Inflammatory macrophage treated with lipopolysaccharide for 1 hour (primary cell): ENCODE data around the gene PCLO.

ENCODE experiments used
- DNase-seq, 2 donors: peaks; one replicate each; pipeline ENCODE4 v3.0.0-alpha.2; 2020 to 2022

PCLO gene, protein sequence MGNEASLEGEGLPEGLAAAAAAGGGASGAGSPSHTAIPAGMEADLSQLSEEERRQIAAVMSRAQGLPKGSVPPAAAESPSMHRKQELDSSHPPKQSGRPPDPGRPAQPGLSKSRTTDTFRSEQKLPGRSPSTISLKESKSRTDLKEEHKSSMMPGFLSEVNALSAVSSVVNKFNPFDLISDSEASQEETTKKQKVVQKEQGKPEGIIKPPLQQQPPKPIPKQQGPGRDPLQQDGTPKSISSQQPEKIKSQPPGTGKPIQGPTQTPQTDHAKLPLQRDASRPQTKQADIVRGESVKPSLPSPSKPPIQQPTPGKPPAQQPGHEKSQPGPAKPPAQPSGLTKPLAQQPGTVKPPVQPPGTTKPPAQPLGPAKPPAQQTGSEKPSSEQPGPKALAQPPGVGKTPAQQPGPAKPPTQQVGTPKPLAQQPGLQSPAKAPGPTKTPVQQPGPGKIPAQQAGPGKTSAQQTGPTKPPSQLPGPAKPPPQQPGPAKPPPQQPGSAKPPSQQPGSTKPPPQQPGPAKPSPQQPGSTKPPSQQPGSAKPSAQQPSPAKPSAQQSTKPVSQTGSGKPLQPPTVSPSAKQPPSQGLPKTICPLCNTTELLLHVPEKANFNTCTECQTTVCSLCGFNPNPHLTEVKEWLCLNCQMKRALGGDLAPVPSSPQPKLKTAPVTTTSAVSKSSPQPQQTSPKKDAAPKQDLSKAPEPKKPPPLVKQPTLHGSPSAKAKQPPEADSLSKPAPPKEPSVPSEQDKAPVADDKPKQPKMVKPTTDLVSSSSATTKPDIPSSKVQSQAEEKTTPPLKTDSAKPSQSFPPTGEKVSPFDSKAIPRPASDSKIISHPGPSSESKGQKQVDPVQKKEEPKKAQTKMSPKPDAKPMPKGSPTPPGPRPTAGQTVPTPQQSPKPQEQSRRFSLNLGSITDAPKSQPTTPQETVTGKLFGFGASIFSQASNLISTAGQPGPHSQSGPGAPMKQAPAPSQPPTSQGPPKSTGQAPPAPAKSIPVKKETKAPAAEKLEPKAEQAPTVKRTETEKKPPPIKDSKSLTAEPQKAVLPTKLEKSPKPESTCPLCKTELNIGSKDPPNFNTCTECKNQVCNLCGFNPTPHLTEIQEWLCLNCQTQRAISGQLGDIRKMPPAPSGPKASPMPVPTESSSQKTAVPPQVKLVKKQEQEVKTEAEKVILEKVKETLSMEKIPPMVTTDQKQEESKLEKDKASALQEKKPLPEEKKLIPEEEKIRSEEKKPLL (N-terminal part only)

DNA sequence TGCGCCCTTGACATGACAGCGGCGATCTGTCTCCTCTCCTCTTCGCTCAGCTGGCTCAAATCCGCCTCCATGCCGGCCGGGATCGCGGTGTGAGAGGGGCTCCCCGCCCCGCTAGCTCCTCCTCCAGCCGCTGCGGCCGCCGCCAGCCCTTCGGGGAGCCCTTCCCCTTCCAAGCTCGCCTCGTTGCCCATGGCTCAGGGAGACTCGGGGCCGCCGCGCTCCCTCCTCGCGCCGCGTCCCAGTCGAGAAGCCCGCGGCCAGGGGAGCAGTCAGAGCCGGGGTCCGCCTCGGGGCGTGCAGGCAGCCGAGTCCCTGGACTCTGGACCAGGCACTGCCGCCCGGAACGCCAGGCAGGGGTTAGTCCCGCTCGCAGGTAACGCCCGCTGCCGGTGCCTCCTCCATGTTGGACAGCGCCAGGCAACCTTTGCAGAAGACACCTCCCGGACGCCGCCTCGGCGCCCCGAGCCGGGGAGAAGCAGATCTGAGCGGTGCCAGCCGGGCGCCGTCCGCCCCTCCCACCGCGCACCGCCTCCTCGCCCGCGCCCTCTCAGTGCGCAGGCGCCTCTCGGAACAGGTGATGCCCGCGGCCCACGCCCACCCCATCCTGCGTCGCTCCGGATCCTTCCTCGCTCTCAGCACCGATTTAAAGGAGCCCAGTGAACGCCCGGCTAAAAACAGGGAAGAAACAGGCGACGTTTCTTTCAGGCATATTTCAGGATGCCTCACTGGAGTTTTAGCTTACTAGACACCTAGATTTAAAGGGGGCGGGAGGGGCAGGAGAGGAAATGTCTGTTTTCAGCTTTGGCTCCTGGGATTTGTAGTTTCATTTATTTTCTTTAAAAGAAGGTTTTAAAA, at the start of gene PCLO:
TSS of gene PCLO (minus strand) at position 483 of the 855 bp plus-strand sequence. CDS start at position 191, 292 bp downstream.
- DNase-seq, result no peak

DNA sequence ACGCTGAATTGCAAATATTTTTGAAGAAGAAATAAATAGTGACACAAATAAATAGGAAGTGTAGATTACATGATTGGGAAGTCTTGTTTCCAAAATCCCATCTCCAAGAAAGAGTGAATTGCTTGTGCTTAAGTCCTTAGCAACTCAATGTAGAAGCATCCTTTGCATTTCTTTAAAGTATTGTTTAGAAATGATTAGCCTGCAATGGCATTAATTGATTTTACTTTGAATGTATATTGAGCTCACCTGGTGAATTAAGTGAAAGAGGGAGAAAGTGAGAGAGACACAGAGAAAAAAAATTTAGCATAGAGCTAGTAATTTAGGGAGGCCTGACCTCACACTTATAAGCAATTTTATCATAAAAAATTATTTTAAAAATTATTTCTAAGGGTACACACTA, 49.0 kb upstream of the PCLO start:
- DNase-seq, result no peak

DNA sequence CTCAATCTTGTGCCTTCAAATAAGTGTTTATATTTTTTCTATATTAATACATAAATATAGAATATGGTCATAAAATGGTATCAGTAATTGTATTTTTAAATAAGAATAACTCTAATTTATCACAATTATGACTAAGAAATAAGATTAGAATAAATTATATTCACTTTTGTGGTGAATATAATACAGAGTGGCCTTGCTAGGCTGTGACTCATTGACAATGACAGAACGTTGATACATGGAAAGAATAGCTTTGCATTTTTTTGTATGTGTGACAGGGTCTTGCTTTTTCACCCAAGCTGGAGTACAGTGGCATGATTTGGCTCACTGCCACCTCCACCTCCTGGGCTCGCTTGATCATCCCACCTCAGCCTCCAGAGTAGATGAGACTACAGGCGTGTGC, 47.8 kb upstream of the PCLO start:
- no peak for DNase-seq

DNA sequence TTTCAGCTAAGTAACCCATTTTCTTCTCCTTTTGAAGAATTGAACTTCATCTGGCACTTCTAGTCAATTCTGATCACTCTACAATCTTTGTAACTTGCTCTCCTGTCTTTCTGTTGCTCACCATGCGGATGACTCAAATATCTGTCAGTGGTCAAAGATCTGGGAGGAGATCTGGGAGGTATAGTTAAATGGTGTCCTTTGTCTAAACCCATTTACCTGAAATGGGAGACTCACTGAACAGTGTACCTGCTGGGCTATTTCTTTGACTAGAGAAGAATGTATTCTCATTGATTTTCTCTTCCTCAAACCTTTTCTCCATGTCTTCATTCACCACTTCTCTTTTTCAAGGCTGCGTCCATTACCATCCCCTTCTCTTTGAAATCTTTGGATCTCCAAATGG, 42.0 kb upstream of the PCLO start:
- no peak for DNase-seq

DNA sequence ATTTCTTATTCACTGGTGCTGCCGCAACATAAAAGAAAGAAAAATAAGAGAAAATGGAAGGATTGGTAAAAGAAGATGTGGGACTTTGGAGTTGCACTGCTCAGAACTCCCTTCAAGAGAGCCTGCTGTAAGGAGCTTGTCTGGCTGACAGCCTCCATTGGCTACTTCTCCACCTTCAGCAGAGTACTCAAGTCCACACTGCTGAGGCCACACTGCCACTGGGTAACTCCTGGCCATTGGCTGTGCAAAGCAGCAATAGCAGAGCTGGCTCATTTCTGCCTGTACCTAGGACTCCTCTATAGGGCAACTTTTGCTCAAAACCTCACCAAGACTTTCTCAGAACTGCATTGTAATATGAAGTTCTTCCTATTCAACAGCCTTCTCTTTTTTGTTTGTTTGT, 38.7 kb upstream of the PCLO start:
- DNase-seq, result no peak

DNA sequence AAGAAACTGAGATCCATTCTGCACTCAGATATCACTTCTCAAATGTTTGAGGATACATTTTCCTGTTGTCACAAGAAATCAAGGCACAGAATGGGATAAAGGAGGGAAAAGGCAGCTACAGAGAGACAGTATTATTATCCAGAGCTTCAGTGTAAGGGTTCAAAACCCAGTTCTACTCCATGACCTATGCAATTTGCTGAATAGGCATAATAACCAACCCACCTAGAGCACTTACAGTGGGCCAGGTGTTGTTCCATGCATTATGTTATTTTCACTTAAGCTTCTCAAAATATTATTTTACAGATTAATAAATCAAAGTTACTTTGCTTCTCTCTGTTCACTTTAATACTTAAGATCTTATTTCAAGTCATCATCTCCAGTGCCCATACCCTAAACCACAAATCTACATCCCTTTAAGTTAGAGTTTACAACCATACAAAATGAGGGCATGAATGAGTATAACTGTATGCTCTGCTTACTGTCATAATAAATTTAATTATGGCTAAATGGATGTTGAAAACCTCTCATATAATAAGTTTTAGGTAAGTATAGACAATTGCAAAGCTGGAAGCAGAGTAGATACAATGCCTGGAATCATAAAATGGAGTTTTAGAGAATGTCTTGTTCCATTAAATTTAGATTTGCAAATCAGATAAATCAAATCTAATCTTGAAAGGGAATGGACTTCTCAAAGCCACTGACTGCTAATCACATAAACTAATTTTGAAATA, 28.1 kb upstream of the PCLO start:
- DNase-seq, result no peak

DNA sequence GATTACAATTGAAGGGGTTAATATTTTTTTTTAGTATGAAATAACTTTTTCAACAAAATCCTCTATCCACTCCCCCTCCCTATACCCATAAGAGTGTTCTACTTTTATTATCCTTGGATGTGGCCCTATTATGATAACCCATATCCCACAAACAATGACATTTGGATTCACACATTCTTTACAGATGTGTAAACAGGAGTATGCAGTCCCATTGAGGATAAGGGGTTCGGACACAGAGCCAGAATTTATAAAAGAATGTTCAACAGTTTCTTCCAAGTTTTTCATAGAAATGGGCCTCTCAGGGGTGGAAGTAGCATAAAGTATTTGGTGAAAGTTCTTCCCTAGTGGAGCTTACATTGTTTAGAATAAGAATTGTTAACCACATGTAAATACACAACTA, 16.1 kb upstream of the PCLO start:
- DNase-seq, result no peak

DNA sequence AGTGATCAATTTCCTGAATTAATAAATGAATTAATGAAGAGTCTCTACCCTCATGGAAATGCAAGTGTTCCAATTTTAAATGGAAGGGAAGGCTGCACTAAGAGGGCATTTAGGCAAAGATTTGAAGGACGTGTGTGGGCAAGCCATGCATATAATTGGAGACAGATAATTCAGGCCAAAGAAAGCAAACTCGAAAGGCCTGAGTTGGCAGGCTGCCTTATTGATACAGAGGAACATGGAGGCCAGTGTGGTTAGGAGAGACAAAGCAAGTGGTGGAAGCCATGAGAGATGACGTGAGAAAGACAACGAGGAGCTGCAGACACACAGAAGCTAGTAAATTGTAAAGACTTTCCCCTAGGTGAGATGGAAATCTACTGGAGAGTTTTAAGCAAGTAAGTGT, 15.4 kb upstream of the PCLO start:
- no peak for DNase-seq

DNA sequence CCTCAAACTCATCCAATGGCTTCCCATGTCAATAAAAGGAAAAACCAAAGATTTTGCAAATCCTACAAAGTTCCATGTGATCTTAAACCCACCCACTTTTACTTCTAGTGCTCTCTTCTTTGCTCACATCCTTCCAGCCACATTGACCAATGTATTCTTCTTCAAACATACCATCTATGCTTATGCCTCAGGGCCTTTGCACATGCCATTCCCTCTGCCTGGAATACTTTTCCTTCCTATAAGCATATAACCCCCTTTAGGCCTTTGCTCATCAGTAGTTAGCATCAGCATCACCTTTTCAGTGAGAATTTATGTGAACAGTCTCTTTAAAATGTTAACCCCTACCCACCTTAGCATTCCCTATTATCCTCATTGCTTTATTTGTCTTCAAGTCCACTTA, 11.0 kb upstream of the PCLO start:
- no peak for DNase-seq

DNA sequence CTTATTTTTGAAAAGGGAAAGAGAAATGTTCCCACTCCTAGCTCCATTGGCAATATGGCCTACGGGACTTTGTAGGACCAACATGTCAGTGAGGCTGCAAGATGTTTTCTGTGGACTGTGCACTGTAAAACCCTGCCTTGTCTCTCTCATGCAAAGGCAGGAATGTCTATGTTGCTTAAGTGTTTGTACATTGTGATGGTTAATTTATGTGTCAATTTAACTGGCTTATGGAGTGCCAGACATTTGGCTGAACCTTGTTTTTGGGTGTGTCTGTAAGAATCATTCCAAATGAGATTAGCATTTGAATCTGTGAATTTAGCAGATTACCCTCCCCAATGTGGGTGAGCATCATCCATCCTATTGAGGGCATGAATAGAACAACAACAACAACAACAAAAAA, 4.1 kb upstream of the PCLO start:
- no peak for DNase-seq

DNA sequence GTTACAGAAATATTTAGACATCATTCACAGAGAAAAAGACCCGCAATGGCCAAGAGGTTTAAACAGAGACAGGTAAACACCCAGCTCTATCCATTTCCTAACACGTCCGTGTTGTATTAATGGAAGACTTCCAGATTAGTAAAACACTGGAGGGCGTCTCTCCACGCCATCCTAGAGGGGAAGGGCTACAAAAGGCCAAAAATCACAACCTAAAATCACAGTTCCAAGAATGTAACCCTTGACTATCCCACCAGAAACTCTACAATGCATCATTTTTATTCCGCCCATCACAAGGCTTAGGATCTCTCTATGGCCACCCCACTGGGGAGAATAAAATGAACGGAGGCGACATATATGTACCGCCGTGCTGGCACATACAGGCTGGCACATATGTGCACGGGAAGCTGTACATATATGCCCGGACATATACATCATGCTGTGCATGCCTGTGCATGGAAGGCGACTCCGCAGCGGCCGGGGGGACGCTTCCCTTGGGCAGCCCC, 734 bp downstream of the PCLO start:
- DNase-seq, result no peak

DNA sequence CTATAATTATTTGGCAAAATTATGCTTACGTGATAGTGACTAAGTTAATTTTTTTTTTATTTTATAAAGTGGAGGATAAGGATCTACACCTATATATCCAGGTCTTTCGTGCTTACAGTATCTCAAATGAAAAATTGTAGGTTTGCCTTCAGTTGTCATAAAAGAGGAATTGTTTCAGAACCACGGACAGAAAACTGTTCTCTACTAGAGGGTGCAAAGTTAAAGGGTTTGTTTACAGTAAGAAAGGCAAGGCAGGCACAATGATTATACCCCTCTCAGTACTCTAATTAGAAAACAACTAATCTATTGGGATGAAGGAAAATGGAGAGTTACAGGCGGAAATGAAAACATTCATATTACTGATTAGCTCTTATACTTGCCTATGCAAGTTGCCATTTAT, 1.5 kb downstream of the PCLO start:
- no peak for DNase-seq

DNA sequence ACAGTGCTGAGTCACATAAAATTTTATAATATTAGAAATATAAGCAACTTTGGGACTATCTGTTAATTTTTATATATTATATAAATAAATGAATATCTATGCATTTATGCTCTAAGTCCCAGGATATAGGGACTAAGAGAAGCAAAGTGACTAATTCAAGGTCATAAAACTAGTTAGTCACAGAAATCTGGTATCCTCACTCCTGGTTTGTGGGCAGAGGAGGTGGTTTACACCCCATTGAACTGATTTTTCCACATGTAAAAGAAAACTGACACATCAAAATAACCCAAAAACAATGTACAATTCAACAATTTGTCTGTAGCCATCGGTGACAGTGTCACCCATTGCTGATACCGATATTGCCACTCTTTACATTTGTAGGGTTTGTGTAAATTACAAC, 3.0 kb downstream of the PCLO start:
- no peak for DNase-seq

DNA sequence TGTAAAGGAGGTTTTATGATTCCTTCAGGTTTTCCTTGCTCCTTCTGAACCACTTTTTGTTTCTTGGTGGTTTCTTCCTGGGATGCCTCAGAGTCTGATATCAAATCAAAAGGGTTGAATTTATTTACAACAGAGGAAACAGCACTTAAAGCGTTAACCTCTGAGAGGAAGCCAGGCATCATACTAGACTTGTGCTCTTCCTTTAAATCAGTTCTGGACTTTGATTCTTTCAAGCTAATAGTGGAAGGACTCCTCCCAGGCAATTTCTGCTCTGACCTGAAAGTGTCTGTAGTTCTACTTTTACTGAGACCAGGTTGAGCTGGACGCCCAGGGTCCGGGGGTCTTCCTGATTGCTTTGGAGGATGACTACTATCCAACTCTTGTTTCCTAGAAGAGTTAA, 6.7 kb downstream of the PCLO start:
- DNase-seq, result no peak

DNA sequence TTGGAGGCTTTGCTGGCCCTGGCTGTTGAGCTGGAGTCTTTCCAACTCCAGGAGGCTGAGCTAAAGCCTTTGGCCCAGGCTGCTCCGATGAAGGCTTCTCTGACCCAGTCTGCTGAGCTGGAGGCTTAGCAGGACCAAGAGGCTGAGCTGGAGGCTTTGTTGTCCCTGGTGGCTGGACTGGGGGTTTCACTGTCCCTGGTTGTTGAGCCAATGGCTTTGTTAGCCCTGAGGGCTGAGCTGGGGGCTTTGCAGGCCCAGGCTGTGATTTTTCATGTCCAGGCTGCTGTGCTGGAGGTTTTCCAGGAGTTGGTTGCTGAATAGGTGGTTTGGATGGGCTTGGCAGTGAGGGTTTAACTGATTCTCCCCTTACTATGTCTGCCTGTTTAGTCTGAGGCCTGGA, 7.3 kb downstream of the PCLO start:
- no peak for DNase-seq

DNA sequence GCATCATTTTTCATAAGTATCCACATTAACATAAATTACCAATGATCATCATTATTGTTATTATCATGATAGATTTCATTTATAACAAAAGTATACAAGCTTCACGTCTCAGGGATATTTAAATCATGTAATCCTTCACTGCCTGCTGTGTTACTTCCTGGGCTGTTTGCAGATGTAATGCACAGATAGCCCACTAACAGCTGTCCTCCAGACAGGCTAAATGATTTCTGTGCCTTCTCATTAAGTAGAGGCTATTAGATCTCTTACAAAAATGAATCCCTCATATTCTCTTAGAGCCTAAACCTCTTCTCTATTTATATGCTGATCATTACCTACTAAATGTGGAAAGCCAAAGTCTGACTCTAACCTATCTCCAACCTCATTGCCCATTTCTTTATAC, 9.3 kb downstream of the PCLO start:
- DNase-seq, result no peak

DNA sequence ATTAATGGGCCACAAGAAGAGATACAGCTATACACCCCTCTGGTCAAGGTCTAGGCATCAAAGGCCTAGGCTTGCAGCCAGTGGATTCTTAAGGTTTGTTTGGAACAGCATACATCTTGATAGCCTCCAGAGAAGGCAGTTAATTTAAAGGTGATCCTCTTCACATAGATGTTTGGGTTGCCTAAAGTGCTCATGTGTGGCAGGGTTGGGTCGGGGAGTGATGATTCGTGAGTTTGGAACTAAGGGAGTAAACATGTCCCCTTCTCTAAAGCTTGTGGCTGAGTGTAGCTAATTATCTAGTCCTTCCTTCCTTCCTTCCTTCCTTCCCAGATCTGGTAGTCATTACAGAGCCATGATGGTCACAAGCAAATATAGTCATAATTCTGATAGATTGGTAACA, 12.4 kb downstream of the PCLO start:
- no peak for DNase-seq

DNA sequence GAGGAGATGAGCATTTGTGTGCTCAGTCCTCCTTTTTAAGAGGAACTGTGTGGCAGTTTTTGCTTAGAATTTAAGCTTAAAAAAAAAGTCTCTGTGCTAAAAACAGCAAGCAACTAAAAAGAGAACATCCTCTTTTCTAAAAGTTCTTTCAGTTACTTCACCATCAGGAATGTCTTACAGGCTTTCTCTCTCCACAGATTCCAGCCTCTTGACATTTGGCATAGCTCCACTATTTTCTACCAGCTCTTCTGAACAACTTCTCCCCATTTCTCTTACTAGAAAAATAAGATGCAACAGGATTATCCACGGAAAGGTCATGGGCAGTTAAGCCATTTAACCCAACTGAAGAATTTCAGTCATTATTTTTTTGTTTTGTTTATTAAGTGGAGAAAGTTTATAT, 13.2 kb downstream of the PCLO start:
- DNase-seq, result no peak

DNA sequence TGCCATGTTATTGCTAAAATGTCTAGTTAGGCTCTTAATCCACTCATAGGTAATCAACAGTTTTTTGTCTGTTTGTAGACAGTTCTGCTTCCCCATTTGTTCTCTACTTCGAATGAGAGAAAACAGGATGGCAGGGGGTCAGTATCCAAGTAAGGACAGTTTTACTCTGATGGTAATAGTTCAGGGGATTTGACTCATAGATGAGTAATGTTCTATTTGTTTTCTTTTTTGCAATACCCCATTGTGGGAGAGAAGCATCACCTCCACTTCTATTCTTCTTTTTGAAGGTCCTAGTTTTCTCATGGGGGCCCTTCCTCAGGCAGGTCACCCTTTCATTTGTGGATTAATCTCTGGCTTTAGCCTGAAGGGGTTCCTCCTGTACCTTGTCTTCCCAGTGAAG, 13.9 kb downstream of the PCLO start:
- DNase-seq, result no peak

DNA sequence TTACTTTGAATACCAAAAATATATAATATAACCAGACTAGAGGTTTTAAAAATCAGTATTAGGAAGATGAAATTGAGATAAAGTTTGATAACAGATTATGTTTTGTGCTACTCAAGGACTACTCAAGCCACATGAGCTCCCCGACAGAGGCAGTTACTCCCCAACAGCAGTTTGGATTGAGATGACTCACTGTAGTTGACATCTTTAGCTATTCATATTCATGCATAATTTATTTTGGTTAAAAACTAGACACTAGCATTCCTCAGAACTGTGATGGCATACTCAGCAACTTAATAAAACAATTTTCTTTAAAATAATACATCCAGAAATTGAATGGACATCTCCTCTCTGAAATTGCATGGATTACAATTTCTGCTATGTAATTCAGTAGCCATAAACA, 19.6 kb downstream of the PCLO start:
- DNase-seq, result no peak

DNA sequence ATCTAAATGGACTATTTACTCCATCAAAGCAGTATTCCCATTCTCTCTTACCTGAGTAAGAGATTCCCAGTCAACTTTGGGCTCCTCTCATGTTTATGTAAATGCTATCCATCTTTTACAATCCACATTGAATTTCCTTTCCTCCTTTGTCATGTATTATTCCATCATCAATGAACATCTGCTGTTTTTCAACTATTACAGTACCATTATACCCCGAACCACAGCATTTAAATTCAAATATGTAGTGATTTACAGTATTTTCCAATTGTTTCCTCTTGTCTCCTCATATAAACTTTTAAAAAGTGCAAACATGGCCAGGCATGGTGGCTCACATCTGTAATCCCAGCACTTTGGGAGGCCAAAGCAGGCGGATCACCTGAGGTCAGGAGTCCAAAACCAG, 20.3 kb downstream of the PCLO start:
- no peak for DNase-seq

DNA sequence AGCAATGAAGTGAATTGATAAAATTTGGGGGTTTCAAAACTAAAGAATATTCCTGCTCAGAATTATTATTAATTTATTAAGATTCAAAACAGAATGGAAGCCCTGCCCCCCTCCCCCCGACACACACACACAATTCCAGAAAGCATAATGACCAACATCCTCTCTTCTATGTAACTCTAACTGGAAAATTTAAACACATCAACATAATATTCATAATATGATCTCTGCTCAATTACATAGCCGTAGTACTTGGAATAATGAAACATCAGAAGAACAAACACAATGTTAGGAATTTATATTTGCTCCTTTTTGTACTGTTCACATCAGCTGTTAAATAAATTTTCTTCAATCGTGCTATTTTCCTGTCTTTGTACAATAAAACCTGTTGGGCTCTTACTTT, 20.8 kb downstream of the PCLO start:
- DNase-seq, result no peak
